ENCODE results near the gene KRTAP5-7.
"Not testable (repeated sequence)": the region's sequence is repeated elsewhere in the genome, so short reads cannot be mapped to it uniquely, and the experiment has no call there.

Gene KRTAP5-7

GRCh38 chr11:71530602-71531001, 3.5 kb downstream of the KRTAP5-7 start:
- Histone ChIP-seq H2AFZ (ENCODE audit: low read depth, low read length) (no peak overlapping the region), H3K27me3 (ENCODE audit: insufficient read depth, low read length, poor library complexity) (no peaks in the 10 kb centered on the region), H3K4me3 (ENCODE audit: low read depth in 1 of 2, low read length in 2 of 2) (no peak overlapping the region), H3K9me3 (ENCODE audit: insufficient read depth, low read length, severe bottlenecking) (no peaks in the 10 kb centered on the region), H4K20me1 (ENCODE audit: insufficient read depth, low read length) (no peaks in the 10 kb centered on the region), H3K4me1 (ENCODE audit: insufficient read depth, low read length) (no peaks in the 10 kb centered on the region), H3K4me2 (ENCODE audit: insufficient read depth, low read length) (no peak overlapping the region), H3K9ac (ENCODE audit: low read depth, low read length) (no peak overlapping the region), H3K79me2 (ENCODE audit: insufficient read depth, low read length) (no peaks in the 10 kb centered on the region), H3K36me3 (ENCODE audit: insufficient read depth, low read length) (no peaks in the 10 kb centered on the region), H3K27ac (ENCODE audit: low read length) (no peak overlapping the region)
- DNase-seq = no peak
- TF ChIP-seq CTCF (IDR thresholded peaks at IDR 0.05; ENCODE audit: borderline replicate concordance, extremely low read depth, low read length, poor library complexity, severe bottlenecking) (no peak), EZH2 (IDR thresholded peaks at IDR 0.05; ENCODE audit: borderline replicate concordance, low read depth, low read length, severe bottlenecking) (no peak)
- no peak for ATAC-seq (ENCODE audit: insufficient read depth, low read depth)

- TF ChIP-seq CTCF (IDR thresholded peaks at IDR 0.05; ENCODE audit: borderline replicate concordance, extremely low read depth, low read length, poor library complexity, severe bottlenecking) (no peak), EZH2 (IDR thresholded peaks at IDR 0.05; ENCODE audit: borderline replicate concordance, low read depth, low read length, severe bottlenecking) (no peak)
- Histone ChIP-seq H3K4me1 (ENCODE audit: insufficient read depth, low read length) (no peaks in the 10 kb centered on the region), H3K4me3 (ENCODE audit: low read depth in 1 of 2, low read length in 2 of 2) (no peak overlapping the region), H3K9ac (ENCODE audit: low read depth, low read length) (no peak overlapping the region), H2AFZ (ENCODE audit: low read depth, low read length) (no peak overlapping the region), H3K27me3 (ENCODE audit: insufficient read depth, low read length, poor library complexity) (no peaks in the 10 kb centered on the region), H4K20me1 (ENCODE audit: insufficient read depth, low read length) (no peaks in the 10 kb centered on the region), H3K4me2 (ENCODE audit: insufficient read depth, low read length) (no peak overlapping the region), H3K79me2 (ENCODE audit: insufficient read depth, low read length) (no peaks in the 10 kb centered on the region), H3K27ac (ENCODE audit: low read length) (no peak overlapping the region), H3K9me3 (ENCODE audit: insufficient read depth, low read length, severe bottlenecking) (no peaks in the 10 kb centered on the region), H3K36me3 (ENCODE audit: insufficient read depth, low read length) (no peaks in the 10 kb centered on the region)
- no peak for DNase-seq
- ATAC-seq (ENCODE audit: insufficient read depth, low read depth) = no peak
Measured at GRCh38 chr11:71532036-71532610, 5.1 kb downstream of the KRTAP5-7 start.

- H3K9me3 ChIP-seq (ENCODE audit: insufficient read depth, low read length, severe bottlenecking); H2AFZ ChIP-seq (ENCODE audit: low read depth, low read length); H3K4me2 ChIP-seq (ENCODE audit: insufficient read depth, low read length); H3K4me1 ChIP-seq (ENCODE audit: insufficient read depth, low read length); ATAC-seq (ENCODE audit: insufficient read depth, low read depth); H3K27ac ChIP-seq (ENCODE audit: low read length); H3K4me3 ChIP-seq (ENCODE audit: low read depth in 1 of 2, low read length in 2 of 2); H3K9ac ChIP-seq (ENCODE audit: low read depth, low read length); H4K20me1 ChIP-seq (ENCODE audit: insufficient read depth, low read length); H3K36me3 ChIP-seq (ENCODE audit: insufficient read depth, low read length); H3K79me2 ChIP-seq (ENCODE audit: insufficient read depth, low read length); DNase-seq; H3K27me3 ChIP-seq (ENCODE audit: insufficient read depth, low read length, poor library complexity): not testable (repeated sequence)
Measured at GRCh38 chr11:71534711-71535608, 7.9 kb downstream of the KRTAP5-7 start.

GRCh38 chr11:71535825-71536224, 8.8 kb downstream of the KRTAP5-7 start:
- Histone ChIP-seq H3K9me3 (ENCODE audit: insufficient read depth, low read length, severe bottlenecking) (no peaks in the 10 kb centered on the region), H3K4me1 (ENCODE audit: insufficient read depth, low read length) (no peaks in the 10 kb centered on the region)

More at GRCh38 chr11:71535825-71536224, 8.8 kb downstream of the KRTAP5-7 start:
- ATAC-seq (ENCODE audit: insufficient read depth, low read depth) (no peak), DNase-seq (no peak)
- Histone ChIP-seq H3K9ac (ENCODE audit: low read depth, low read length) (no peak overlapping the region), H4K20me1 (ENCODE audit: insufficient read depth, low read length) (no peaks in the 10 kb centered on the region), H3K27me3 (ENCODE audit: insufficient read depth, low read length, poor library complexity) (no peaks in the 10 kb centered on the region), H3K36me3 (ENCODE audit: insufficient read depth, low read length) (no peaks in the 10 kb centered on the region), H3K79me2 (ENCODE audit: insufficient read depth, low read length) (no peaks in the 10 kb centered on the region), H3K27ac (ENCODE audit: low read length) (no peak overlapping the region), H3K4me3 (ENCODE audit: low read depth in 1 of 2, low read length in 2 of 2) (no peak overlapping the region), H2AFZ (ENCODE audit: low read depth, low read length) (no peak overlapping the region), H3K4me2 (ENCODE audit: insufficient read depth, low read length) (no peak overlapping the region)
- no peak for TF ChIP-seq EZH2 (IDR thresholded peaks at IDR 0.05; ENCODE audit: borderline replicate concordance, low read depth, low read length, severe bottlenecking)

Measured in DND-41 (cell line).